HL-60/S4 (cell line): ENCODE measurements around the gene TP53BP2.
"Not testable (repeated sequence)": the region's sequence is repeated elsewhere in the genome, so short reads cannot be mapped to it uniquely, and the experiment has no call there.

Experiments used
- in situ Hi-C: fragments of 300-500 bp; cut with MboI; formaldehyde crosslinking; loops from 2 replicates; pipeline ENCODE4 v1.14.3; 2022; ENCODE audit warnings: low sequenced_read_pairs

The TP53BP2 gene

DNA sequence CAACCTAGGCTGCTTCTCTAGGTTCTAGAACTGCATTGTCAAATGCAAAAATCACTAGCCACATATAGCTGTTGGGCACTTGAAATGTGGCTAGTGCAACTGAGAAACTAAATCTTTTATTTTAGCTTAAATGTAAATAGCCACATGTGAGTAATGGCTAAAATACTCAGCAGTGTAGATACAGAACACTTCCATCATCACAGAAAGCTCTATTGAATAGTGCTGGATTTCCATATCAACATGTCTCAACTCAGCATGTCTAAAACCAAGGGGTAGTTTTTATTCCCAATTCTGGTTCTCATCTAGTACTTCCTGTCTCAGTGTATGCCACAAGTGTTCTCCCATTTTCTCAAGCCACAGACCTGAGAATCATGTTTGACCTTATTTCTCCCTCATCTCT, 7.5 kb upstream of the TP53BP2 start:
- in situ Hi-C loops: no loop called here

GRCh38 chr1:223852337-223852736, 6.6 kb upstream of the TP53BP2 start:
- in situ Hi-C loops: no loop called here

DNA sequence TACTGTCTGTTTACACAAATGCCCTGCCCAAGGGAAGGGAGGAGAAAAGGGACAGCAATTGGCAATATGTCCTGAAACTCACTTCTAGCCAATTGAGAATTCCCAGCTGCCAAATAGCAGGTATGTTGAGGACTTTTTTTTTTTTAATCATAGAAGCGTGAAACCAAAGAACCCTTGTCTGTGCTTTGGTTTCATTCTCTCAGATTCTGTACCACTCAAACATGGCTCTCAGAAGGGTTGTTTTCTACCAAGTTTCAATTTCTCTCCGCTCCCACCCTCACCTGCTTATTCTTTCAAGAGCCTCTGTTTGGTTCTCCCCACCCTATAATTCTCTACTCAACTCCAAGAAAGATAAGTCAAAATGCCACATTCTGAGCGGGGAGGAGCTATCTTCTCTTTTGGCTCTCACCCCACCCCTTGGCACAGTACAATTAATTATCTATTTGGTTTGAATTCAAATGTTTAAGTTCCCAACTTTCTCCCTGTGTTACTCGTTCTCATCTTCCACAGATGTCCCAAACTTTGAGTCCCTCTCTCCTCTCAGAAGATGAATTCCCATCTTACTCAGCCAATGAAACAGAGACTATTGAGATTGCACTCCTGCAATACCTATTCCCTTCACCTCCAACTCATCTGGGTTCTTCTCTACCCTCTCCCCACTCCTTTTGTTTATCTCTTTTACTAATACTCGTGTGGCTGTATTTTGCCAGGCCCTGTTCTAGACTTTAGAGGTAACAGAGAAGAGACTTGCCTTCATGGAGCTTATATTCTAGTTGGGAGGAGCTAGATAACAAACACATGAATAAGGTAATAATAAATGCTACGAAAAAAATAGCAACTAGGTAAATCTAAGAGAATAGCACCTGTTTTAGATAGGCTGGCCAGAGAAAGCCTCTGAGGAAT, 3.9 kb upstream of the TP53BP2 start:
- in situ Hi-C loops: no loop called here

- in situ Hi-C loops: no loop called here
Measured at GRCh38 chr1:223848536-223848935, 2.8 kb upstream of the TP53BP2 start.

- in situ Hi-C loops: no loop called here
Measured at GRCh38 chr1:223847781-223848345, 2.1 kb upstream of the TP53BP2 start.

DNA sequence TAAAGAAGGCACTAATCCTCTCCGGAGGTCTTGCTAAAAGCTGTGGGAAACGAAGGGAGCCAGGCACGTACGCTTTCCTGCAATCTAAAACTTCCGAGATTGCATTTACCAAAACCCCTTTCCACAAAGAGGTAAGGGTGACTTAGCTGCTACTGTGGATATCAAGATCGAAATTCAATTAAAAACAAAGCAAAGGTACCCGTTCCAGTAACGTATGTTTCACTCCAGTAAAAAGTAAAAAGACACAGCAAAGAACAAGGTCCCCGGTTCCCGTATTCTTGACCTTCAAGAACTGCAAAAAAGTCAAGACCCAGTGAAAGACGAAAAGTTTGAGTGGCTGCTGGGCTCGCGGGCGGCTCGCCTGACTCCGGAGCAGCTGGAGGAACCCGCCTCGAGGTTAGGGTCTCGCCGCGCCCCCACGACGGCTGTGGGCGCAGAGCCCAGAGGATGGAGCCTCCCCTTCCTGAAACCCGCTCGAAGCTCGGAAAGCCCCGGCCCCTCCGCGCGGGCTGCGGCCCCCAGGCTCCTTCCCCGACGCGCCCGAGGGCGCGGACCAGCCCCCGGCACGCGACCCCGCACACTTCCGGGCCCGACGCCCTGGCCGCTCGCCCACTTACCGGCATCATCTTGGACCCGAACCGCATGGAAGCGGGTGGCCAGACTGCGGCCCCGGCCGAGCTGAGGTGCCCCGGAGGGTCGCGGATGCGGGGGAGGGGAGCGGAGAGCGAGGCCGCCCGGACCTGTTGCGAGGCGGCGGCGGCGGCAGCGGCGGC, 524 bp downstream of the TP53BP2 start:
- in situ Hi-C loops: no loop called here

DNA sequence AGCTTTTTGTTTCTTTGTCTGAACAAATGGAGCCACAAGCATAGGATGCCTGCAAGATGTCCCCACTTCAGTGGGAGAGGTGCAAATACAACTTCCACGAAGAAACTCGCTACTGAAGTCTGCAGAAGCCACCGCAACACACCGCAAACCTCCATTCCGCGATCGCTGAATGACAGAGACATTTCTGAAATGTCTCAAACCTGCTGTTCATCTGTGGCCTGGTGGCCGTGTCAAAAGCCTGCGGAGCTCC, 1.0 kb downstream of the TP53BP2 start:
- in situ Hi-C loops: no loop called here

GRCh38 chr1:223843934-223844786, 1.6 kb downstream of the TP53BP2 start:
- in situ Hi-C loops: no loop called here

DNA sequence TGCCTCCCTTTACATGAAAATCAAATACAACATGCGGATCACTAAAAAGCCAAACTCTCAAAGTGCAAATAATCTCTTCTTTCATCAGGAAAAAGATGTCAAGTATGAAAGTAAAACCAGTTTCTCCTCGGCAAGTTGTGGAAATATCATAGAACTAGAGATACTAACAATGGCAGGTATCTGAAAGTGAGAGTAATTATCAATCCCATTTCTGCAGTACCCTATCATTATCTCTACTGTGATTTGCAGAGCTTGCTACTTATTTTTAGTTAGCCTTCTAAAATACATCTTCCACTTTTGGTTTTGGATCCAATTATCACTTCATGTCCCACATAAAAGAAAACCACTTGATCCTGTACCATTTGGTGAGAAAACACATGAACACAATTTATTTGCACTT, 3.0 kb downstream of the TP53BP2 start:
- in situ Hi-C loops: no loop called here

DNA sequence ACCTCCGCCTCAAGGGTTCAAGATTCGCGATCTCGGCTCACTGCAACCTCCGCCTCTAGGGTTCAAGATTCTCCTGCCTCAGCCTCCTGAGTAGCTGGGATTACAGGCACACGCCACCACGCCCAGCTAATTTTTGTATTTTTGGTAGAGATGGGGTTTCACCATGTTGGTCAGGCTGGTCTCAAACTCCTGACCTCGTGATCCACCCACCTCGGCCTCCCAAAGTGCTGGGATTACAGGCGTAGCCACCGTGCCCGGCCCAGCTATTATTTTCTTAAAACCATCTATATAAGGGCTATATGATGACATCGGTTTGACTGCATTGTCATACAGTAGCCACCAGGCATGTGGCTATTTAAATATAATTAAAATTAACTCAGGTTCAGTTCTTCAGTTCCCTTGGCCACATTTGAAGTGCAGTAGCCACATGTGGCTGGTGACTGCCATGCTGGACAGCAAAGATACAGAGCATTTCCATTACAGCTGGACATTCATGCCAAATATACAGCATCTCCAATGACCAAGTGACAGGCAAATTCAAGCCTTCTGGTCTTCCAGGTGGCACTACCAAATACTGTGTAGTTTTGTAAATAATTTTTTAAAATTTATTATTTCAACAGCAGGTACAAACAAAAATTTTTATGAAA, 3.6 kb downstream of the TP53BP2 start:
- in situ Hi-C loops: not testable (repeated sequence)

DNA sequence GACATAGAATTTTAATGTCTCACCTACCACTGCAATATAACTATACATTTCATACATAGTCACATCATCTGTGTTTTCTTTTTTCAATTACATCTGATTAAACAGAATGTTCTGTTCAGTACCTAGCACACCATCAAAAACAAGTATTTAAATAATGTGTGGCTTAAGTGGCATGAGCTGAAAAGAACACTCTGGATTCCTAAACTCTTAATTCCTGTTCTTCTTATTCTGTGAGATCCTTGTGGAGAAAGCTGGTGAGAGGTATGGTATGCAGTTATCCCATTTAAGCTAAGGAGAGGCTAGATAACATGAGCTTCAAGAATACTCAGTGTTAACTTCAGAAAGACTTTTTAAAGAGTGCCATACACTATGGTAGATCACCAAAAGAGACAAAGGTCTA, 5.5 kb downstream of the TP53BP2 start:
- in situ Hi-C loops: no loop called here

GRCh38 chr1:223838125-223838854, 7.5 kb downstream of the TP53BP2 start:
- in situ Hi-C loops: no loop called here

DNA sequence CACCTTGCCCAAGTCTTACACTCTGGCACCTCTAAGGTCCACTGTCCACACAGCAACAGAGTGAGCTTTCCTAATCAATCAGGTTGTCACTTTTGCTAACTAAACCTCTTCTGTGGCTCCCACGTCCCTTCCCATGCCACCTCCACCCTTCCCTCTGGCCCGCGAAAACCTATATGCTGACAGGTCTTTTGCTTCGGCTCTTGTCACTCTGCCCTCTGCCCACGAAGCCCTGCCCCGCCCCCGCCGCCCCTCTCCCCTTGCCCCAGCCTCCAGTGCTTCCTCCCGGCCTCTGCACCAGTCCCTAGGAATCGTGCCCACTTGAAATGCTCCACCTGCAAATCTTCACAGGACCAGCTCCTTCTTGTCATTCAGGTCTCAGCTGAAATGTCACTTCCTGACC, 8.1 kb downstream of the TP53BP2 start:
- in situ Hi-C loops: no loop called here

- in situ Hi-C loops: no loop called here
Measured at GRCh38 chr1:223837206-223837605, 8.5 kb downstream of the TP53BP2 start.

DNA sequence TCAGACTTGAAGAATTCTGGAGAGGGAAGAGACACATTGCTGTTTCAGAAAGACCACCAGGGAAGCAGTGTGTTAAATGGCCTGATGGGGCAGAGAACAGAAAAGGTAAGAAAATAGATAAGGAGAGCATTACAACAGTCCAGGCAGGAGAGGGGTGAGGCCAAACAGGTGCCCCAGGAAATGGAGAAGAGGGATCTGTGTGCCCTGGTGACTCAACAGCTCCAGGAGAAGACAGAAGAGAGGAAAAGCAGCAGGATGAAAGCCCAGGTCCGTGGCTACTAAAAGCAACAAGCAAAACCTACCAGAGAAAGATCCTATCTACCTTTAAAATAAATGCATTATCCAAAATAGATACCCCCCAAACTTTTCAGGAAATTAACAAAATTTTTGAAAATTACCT, 9.2 kb downstream of the TP53BP2 start:
- in situ Hi-C loops: no loop called here

- in situ Hi-C loops: no loop called here
Measured at GRCh38 chr1:223835754-223836153, 10.0 kb downstream of the TP53BP2 start.

DNA sequence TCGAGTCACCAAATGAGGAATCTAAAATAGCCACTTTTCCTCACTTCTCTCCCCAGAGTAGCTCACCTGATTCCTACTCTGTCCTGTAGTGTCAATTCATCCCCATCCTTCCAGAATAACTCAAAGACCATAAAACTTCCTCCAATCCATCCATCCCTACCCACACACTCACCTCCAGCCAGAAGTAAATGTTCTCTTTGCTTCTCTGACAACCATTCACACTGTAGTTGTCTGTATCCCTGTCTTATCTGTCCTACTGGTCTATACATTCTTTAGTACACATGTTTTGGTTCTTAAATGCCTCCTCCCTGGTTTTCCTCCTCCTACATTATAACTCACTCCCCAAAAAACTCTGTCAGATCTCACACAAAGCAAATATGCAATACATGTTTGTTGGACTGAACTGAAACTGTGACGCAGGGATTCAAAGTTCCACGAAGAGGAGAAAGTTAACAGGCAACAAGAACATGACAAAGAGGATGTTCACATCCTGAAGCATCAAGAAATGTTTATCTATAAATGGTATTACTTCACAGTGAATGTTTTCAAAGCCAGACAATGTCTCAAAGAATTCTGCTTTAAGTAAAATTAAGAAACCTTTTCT, 11.0 kb downstream of the TP53BP2 start:
- in situ Hi-C loops: no loop called here

- in situ Hi-C loops: no loop called here
Measured at GRCh38 chr1:223833948-223834347, 11.8 kb downstream of the TP53BP2 start.

DNA sequence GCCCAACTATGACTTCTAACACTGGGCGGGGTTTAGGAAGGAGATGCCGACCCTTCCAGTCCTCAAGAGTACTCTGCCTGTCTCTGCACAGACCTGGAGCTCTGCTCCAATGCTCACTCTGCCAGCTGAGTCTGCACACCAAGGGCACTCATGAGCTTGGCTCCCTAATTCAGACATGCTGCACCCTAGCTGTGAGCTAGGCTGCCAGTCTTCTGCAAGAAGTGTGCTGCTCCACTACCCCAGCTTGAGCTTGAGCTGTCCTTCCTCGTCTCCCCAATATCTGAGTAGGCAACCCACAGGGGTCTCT, 13.2 kb downstream of the TP53BP2 start:
- in situ Hi-C loops: no loop called here
